Neural cell (in vitro differentiated cells): ENCODE results near the gene C2CD2. TPM values are rescaled to one million over a fixed set of nuclear protein-coding genes. Genes with fewer than 3 reads are reported as not detected.

Experiments used
- H2AFZ ChIP-seq: fragments of 200-600, 300-800 bp; sonication (generic), shearing (Covaris generic); 2 replicates; pipeline ENCODE4 v1.6.0; 2014; ENCODE audit warnings: low read depth, mild to moderate bottlenecking, antibody characterized with exemption, low read length, moderate library complexity
- H3F3A ChIP-seq: fragments of 200-600 bp; shearing (Covaris generic); 2 replicates; pipeline ENCODE4 v1.6.1; 2016; ENCODE audit warnings: mild to moderate bottlenecking, moderate library complexity, mixed read lengths, antibody characterized with exemption, low read length; ENCODE audit not compliant: insufficient read depth, poor library complexity, severe bottlenecking
- H3K27ac ChIP-seq: fragments of 200-600, 300-800 bp; sonication (generic), shearing (Covaris generic); 2 replicates; pipeline ENCODE4 v1.5.1; 2014; ENCODE audit warnings: mild to moderate bottlenecking, low read length, moderate library complexity
- H3K27me3 ChIP-seq: fragments of 300-800, 200-600 bp; sonication (generic), shearing (Covaris generic); 2 replicates; pipeline ENCODE4 v1.6.0; 2014; ENCODE audit warnings: mild to moderate bottlenecking, low read depth, low read length, moderate library complexity; ENCODE audit not compliant: insufficient read depth
- H3K36me3 ChIP-seq: fragments of 300-800, 200-600 bp; sonication (generic), shearing (Covaris generic); 2 replicates; pipeline ENCODE4 v1.5.1; 2014; ENCODE audit warnings: mild to moderate bottlenecking, antibody characterized with exemption, low read length, moderate library complexity; ENCODE audit not compliant: insufficient read depth
- H3K4me2 ChIP-seq: fragments of 300-800, 200-600 bp; sonication (generic), shearing (Covaris generic); 2 replicates; pipeline ENCODE4 v1.6.0; 2014; ENCODE audit warnings: mild to moderate bottlenecking, low read length
- H3K4me3 ChIP-seq: fragments of 300-800, 200-600 bp; sonication (generic), shearing (Covaris generic); 2 replicates; pipeline ENCODE4 v1.5.1; 2014; ENCODE audit warnings: mild to moderate bottlenecking, low read length, moderate library complexity
- H3K79me2 ChIP-seq: fragments of 200-600 bp; shearing (Covaris generic); replicated peaks from 2 replicates; pipeline ENCODE4 v1.6.0; 2014; ENCODE audit warnings: mild to moderate bottlenecking, low read length, moderate library complexity; ENCODE audit not compliant: insufficient read depth
- H3K9ac ChIP-seq: fragments of 300-800, 200-600 bp; sonication (generic), shearing (Covaris generic); 2 replicates; pipeline ENCODE4 v1.6.1; 2016; ENCODE audit warnings: mild to moderate bottlenecking, low read length, mixed read lengths
- H3K9me2 ChIP-seq: fragments of 200-600 bp; shearing (Covaris generic); 2 replicates; pipeline ENCODE4 v1.6.1; 2016; ENCODE audit warnings: mild to moderate bottlenecking, low read length, mixed read lengths; ENCODE audit not compliant: insufficient read depth
- H3K9me3 ChIP-seq: fragments of 200-600, 300-800 bp; sonication (generic), shearing (Covaris generic); 2 replicates; pipeline ENCODE4 v1.6.1; 2016; ENCODE audit warnings: mild to moderate bottlenecking, mixed run types, low read length, moderate library complexity, mixed read lengths
- H4K20me1 ChIP-seq: fragments of 200-600 bp; shearing (Covaris generic); 2 replicates; pipeline ENCODE4 v1.6.1; 2016; ENCODE audit warnings: mild to moderate bottlenecking, mixed run types; ENCODE audit not compliant: insufficient read depth
- CTCF ChIP-seq: fragments of 450-650 bp; IDR thresholded peaks from 2 replicates; pipeline ENCODE4 v1.5.1; 2014; ENCODE audit warnings: antibody characterized with exemption, mild to moderate bottlenecking, moderate library complexity; ENCODE audit not compliant: poor library complexity, severe bottlenecking
- EP300 ChIP-seq: fragments of 450-650 bp; conservative IDR thresholded peaks from 2 replicates; pipeline ENCODE4 v1.6.1; 2014; ENCODE audit warnings: antibody characterized with exemption, mild to moderate bottlenecking, moderate library complexity; ENCODE audit not compliant: poor library complexity, severe bottlenecking
- EZH2 ChIP-seq: fragments of 200-600, 300-800 bp; shearing (Covaris generic), sonication (generic); IDR thresholded peaks from 2 replicates; pipeline ENCODE4 v1.6.1; 2014; ENCODE audit warnings: antibody characterized with exemption, low read length, borderline replicate concordance, mild to moderate bottlenecking; ENCODE audit not compliant: insufficient read depth, poor library complexity, severe bottlenecking
- MXI1 ChIP-seq: fragments of 450-650 bp; conservative IDR thresholded peaks from 2 replicates; pipeline ENCODE4 v1.6.1; 2014; ENCODE audit warnings: antibody characterized with exemption, mild to moderate bottlenecking; ENCODE audit not compliant: poor library complexity, severe bottlenecking
- POLR2AphosphoS5 ChIP-seq: IDR thresholded peaks from 2 replicates; pipeline ENCODE4 v1.6.1; 2012
- RAD21 ChIP-seq: fragments of 450-650 bp; conservative IDR thresholded peaks from 2 replicates; pipeline ENCODE4 v1.6.1; 2014; ENCODE audit warnings: antibody characterized with exemption, mild to moderate bottlenecking, moderate library complexity
- REST ChIP-seq: IDR thresholded peaks from 2 replicates; pipeline ENCODE4 v1.6.1; 2012; ENCODE audit warnings: borderline replicate concordance
- SMC3 ChIP-seq: fragments of 450-650 bp; conservative IDR thresholded peaks from 2 replicates; pipeline ENCODE4 v1.6.1; 2014; ENCODE audit warnings: antibody characterized with exemption, mild to moderate bottlenecking, moderate library complexity; ENCODE audit not compliant: poor library complexity
- TAF1 ChIP-seq: IDR thresholded peaks from 2 replicates; pipeline ENCODE4 v1.6.1; 2012; ENCODE audit warnings: low read depth
- polyA plus RNA-seq: library from polyadenylated mRNA; depleted of rRNA; stranded (reverse); fragments of >200 nt; gene quantifications from 2 replicates; pipeline ENCODE4 v1.2.3, GENCODE V29; 2014

The C2CD2 gene
- polyA plus RNA-seq, 1 donor from 2014 or later, result 0.88 TPM

DNA sequence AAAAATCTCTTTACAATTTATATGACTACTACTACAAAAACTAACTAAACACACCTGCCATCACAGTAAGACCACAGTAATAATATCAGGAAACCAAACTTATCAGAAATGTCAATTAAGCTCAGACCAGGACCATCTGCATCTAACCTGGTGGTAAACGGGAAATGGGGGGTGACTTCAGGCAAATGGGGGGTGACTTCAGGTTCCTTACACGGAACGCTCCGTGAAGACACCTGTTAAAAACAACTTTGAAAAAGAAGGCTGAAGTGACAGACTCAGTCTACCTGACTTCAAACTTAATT is 90.4 kb downstream of the C2CD2 start:
- Histone ChIP-seq H3K9me3 (no peaks in the 10 kb centered on the region), H3K27me3 (no peaks in the 10 kb centered on the region), H3K4me2 (no peak overlapping the region), H3F3A (no peaks in the 10 kb centered on the region), H4K20me1 (no peaks in the 10 kb centered on the region), H3K4me3 (no peak overlapping the region), H3K79me2 (no peaks in the 10 kb centered on the region), H2AFZ (no peak overlapping the region), H3K9me2 (no peaks in the 10 kb centered on the region), H3K36me3 (no peaks in the 10 kb centered on the region), H3K9ac (no peak overlapping the region), H3K27ac (no peak overlapping the region)
- no peak for TF ChIP-seq RAD21
- no peak for TF ChIP-seq POLR2AphosphoS5
- TF ChIP-seq MXI1, result no peak

GRCh38 chr21:41861987-41862386 is 91.8 kb downstream of the C2CD2 start:
- Histone ChIP-seq H3F3A (no peaks in the 10 kb centered on the region), H4K20me1 (no peaks in the 10 kb centered on the region), H3K9me3 (no peaks in the 10 kb centered on the region), H3K4me2 (no peak overlapping the region), H3K27me3 (no peaks in the 10 kb centered on the region), H3K79me2 (no peaks in the 10 kb centered on the region), H3K9me2 (no peaks in the 10 kb centered on the region), H3K27ac (no peak overlapping the region), H3K4me3 (no peak overlapping the region), H3K9ac (no peak overlapping the region), H3K36me3 (no peaks in the 10 kb centered on the region), H2AFZ (no peak overlapping the region)
- TF ChIP-seq CTCF (no peak), TAF1 (no peak), MXI1 (no peak)

- no peak overlapping the region for H3K4me2 ChIP-seq
- no peaks in the 10 kb centered on the region for H3K27me3 ChIP-seq
- TF ChIP-seq EZH2 (no peak), TAF1 (no peak), POLR2AphosphoS5 (no peak)
- no peaks in the 10 kb centered on the region for H3K79me2 ChIP-seq
- H2AFZ ChIP-seq, result no peak overlapping the region
- no peak overlapping the region for H3K27ac ChIP-seq
- H3K9ac ChIP-seq, result no peak overlapping the region
- H4K20me1 ChIP-seq, result no peaks in the 10 kb centered on the region
- H3K9me3 ChIP-seq, result no peaks in the 10 kb centered on the region
- no peaks in the 10 kb centered on the region for H3K36me3 ChIP-seq
- H3F3A ChIP-seq, result no peaks in the 10 kb centered on the region
- no peaks in the 10 kb centered on the region for H3K9me2 ChIP-seq
- H3K4me3 ChIP-seq, result no peak overlapping the region
These were observed 92.6 kb downstream of the C2CD2 start for GRCh38 chr21:41861255-41861654.

GRCh38 chr21:41859297-41859980 is 94.4 kb downstream of the C2CD2 start:
- TF ChIP-seq EP300 (no peak), EZH2 (no peak), SMC3 (no peak), REST (no peak), MXI1 (no peak), CTCF (no peak), RAD21 (no peak), TAF1 (no peak), POLR2AphosphoS5 (no peak)
- Histone ChIP-seq H3K27me3 (no peaks in the 10 kb centered on the region), H3K36me3 (no peaks in the 10 kb centered on the region), H3K9me3 (no peaks in the 10 kb centered on the region), H3K27ac (no peak overlapping the region), H3K79me2 (no peaks in the 10 kb centered on the region), H2AFZ (no peak overlapping the region), H3K4me2 (no peak overlapping the region), H3K9me2 (no peaks in the 10 kb centered on the region), H4K20me1 (no peaks in the 10 kb centered on the region), H3K4me3 (no peak overlapping the region), H3F3A (no peaks in the 10 kb centered on the region), H3K9ac (no peak overlapping the region)
